Suprapubic skin (tissue), 4 donors: Measurements from ENCODE around the gene SLC5A3.

Source experiments
- CTCF ChIP-seq, 2 donors: fragments of 200-600 bp in 1 of 2; fragments of 450-650 bp in 1 of 2; sonication (generic) in 1 of 2; IDR thresholded peaks; one replicate each; pipeline ENCODE4 v1.5.1; 2016 to 2019; ENCODE audit warnings: antibody characterized with exemption in 2 of 2, mild to moderate bottlenecking in 1 of 2, moderate library complexity in 1 of 2
- POLR2A ChIP-seq, 2 donors: fragments of 450-650 bp; IDR thresholded peaks; one replicate each; pipeline ENCODE4 v1.6.1; 2017; ENCODE audit warnings: antibody characterized with exemption in 2 of 2, mild to moderate bottlenecking in 2 of 2, moderate library complexity in 2 of 2
- POLR2AphosphoS5 ChIP-seq, 3 donors: sonication (generic); formaldehyde crosslinking; IDR thresholded peaks; one replicate each; pipeline ENCODE4 v1.6.1; 2017; ENCODE audit warnings: antibody characterized with exemption in 3 of 3

GRCh38 chr21:34113842-34114241 lies 40.5 kb downstream of the SLC5A3 start:
- TF ChIP-seq CTCF (IDR thresholded peaks at IDR 0.05) = no peak
- TF ChIP-seq POLR2AphosphoS5 (IDR thresholded peaks at IDR 0.05) = no peak
- no peak for TF ChIP-seq POLR2A (IDR thresholded peaks at IDR 0.05)
